GM21360 (cell line): ENCODE data around the gene MAGEA11.
A peak's percentile ranks its signal among the peaks of the same experiment; 100 is the strongest.
"Not testable (repeated sequence)": the region's sequence is repeated elsewhere in the genome, so short reads cannot be mapped to it uniquely, and the experiment has no call there.

Experiments used
- ATAC-seq: cut with Tn5 transposase; IDR thresholded peaks from one replicate; pipeline ENCODE4 v1.9.1; 2021; ENCODE audit warnings: mild to moderate bottlenecking, moderate library complexity; ENCODE audit not compliant: unreplicated experiment

Gene MAGEA11

GRCh38 chrX:149711545-149712236, at the start of gene MAGEA11:
TSS of gene MAGEA11 (plus strand) at chrX:149712060. CDS start at chrX:149713160, 1,100 bp downstream.
- ATAC-seq = no peak

GRCh38 chrX:149675088-149675487, 36.8 kb upstream of the MAGEA11 start:
- not testable (repeated sequence) for ATAC-seq

- ATAC-seq = not testable (repeated sequence)
Measured at GRCh38 chrX:149675554-149675953, 36.3 kb upstream of the MAGEA11 start.

- not testable (repeated sequence) for ATAC-seq
Measured at GRCh38 chrX:149679164-149679678, 32.6 kb upstream of the MAGEA11 start.

- no peak for ATAC-seq
Measured at GRCh38 chrX:149681182-149681581, 30.7 kb upstream of the MAGEA11 start.

- ATAC-seq = no peak
Measured at GRCh38 chrX:149682031-149682430, 29.8 kb upstream of the MAGEA11 start.

GRCh38 chrX:149682956-149683947, 28.6 kb upstream of the MAGEA11 start:
- ATAC-seq = no peak

GRCh38 chrX:149683966-149684730, 27.7 kb upstream of the MAGEA11 start:
- ATAC-seq = no peak

- ATAC-seq = no peak
Measured at GRCh38 chrX:149687991-149688390, 23.9 kb upstream of the MAGEA11 start.

GRCh38 chrX:149688552-149688951, 23.3 kb upstream of the MAGEA11 start:
- ATAC-seq = no peak

- no peak for ATAC-seq
Measured at GRCh38 chrX:149691794-149692193, 20.1 kb upstream of the MAGEA11 start.

GRCh38 chrX:149692686-149693272, 19.1 kb upstream of the MAGEA11 start:
- ATAC-seq = not testable (repeated sequence)

GRCh38 chrX:149699761-149700160, 12.1 kb upstream of the MAGEA11 start:
- ATAC-seq = no peak

- ATAC-seq = no peak
Measured at GRCh38 chrX:149704664-149705063, 7.2 kb upstream of the MAGEA11 start.

GRCh38 chrX:149707147-149707901, 4.5 kb upstream of the MAGEA11 start:
- no peak for ATAC-seq

- no peak for ATAC-seq
Measured at GRCh38 chrX:149712831-149713230, 971 bp downstream of the MAGEA11 start.

- no peak for ATAC-seq
Measured at GRCh38 chrX:149713279-149714050, 1.6 kb downstream of the MAGEA11 start.

- ATAC-seq = peak; percentile 77
Measured at GRCh38 chrX:149715468-149715867, 3.6 kb downstream of the MAGEA11 start.

- no peak for ATAC-seq
Measured at GRCh38 chrX:149716632-149717031, 4.8 kb downstream of the MAGEA11 start.
